K562 (cell line): Measurements from ENCODE around the gene NAT9. TPM values are rescaled to one million over a fixed set of nuclear protein-coding genes. Genes with fewer than 3 reads are reported as not detected.

Experiments
- ATF3 ChIP-seq, 2 experiments: fragments of 450-650 bp in 1 of 2; sonication (generic) in 1 of 2; formaldehyde crosslinking in 1 of 2; IDR thresholded peaks in 1 of 2; conservative IDR thresholded peaks in 1 of 2; 2 replicates each; pipeline versions ENCODE4 v1.6.1 to v1.8.1; 2016 to 2023; ENCODE audit warnings: mild to moderate bottlenecking in 2 of 2, moderate library complexity in 2 of 2, inconsistent platforms in 1 of 2, missing genetic modification reagents in 1 of 2
- ATF7 ChIP-seq: fragments of 450-650 bp; IDR thresholded peaks from 2 replicates; pipeline ENCODE4 v1.7.1; 2014; ENCODE audit warnings: mild to moderate bottlenecking, moderate library complexity
- CXXC5 ChIP-seq: fragments of 250-450 bp; sonication (Bioruptor Pico); IDR thresholded peaks from 2 replicates; pipeline ENCODE4 v1.8.0; 2022; ENCODE audit warnings: inconsistent platforms, mild to moderate bottlenecking, moderate library complexity
- ELF1 ChIP-seq: fragments of 200-800 bp; sonication (Bioruptor generic); IDR thresholded peaks from 2 replicates; pipeline ENCODE4 v1.6.1; 2016; ENCODE audit warnings: missing genetic modification characterization, missing compliant biosample characterization
- ELF2 ChIP-seq: fragments of 250-450 bp; sonication (Bioruptor Pico); IDR thresholded peaks from 2 replicates; pipeline ENCODE4 v1.5.0; 2021; ENCODE audit warnings: mild to moderate bottlenecking
- ETS1 ChIP-seq: conservative IDR thresholded peaks from 2 replicates; pipeline ENCODE4 v1.6.1; 2011; ENCODE audit warnings: low read depth, mild to moderate bottlenecking, low read length; ENCODE audit not compliant: control insufficient read depth
- GABPA ChIP-seq: fragments of 200-800 bp; sonication (Bioruptor generic); conservative IDR thresholded peaks from 2 replicates; pipeline ENCODE4 v1.6.1; 2016; ENCODE audit warnings: low read depth, missing genetic modification characterization, missing compliant biosample characterization
- GMEB1 ChIP-seq: fragments of 250-450 bp; sonication (Bioruptor Pico); IDR thresholded peaks from 2 replicates; pipeline ENCODE4 v1.4.0; 2020; ENCODE audit warnings: mild to moderate bottlenecking
- HDAC1 ChIP-seq, 2 experiments: fragments of 450-650 bp; IDR thresholded peaks; 2 replicates each; pipeline ENCODE4 v1.6.1; 2016 to 2017; ENCODE audit warnings: inconsistent platforms in 1 of 2, mild to moderate bottlenecking in 1 of 2, moderate library complexity in 1 of 2
- KLF16 ChIP-seq: IDR thresholded peaks from 2 replicates; pipeline ENCODE4 v1.6.1; 2016; ENCODE audit warnings: antibody characterized with exemption
- MXI1 ChIP-seq: IDR thresholded peaks from 2 replicates; pipeline ENCODE4 v1.6.1; 2011; ENCODE audit warnings: low read depth, mild to moderate bottlenecking, improper control_type of control experiment, low read length
- NFIC ChIP-seq: fragments of 450-650 bp; IDR thresholded peaks from 2 replicates; pipeline ENCODE4 v1.6.1; 2017; ENCODE audit warnings: mild to moderate bottlenecking, inconsistent platforms
- NRF1 ChIP-seq, 2 experiments: fragments of 450-650 bp; IDR thresholded peaks in 1 of 2; conservative IDR thresholded peaks in 1 of 2; 2 replicates each; pipeline ENCODE4 v1.6.1; 2014; ENCODE audit warnings: mild to moderate bottlenecking in 2 of 2
- POLR2A ChIP-seq: fragments of 450-650 bp; conservative IDR thresholded peaks from 2 replicates; pipeline ENCODE4 v1.6.1; 2016
- POLR2B ChIP-seq: fragments of 450-650 bp; IDR thresholded peaks from 2 replicates; pipeline ENCODE4 v1.6.1; 2018; ENCODE audit warnings: low read depth; ENCODE audit not compliant: partially characterized antibody
- RBM25 ChIP-seq: fragments of 200-400 bp; formaldehyde crosslinking; IDR thresholded peaks from 2 replicates; pipeline ENCODE4 v1.6.1; 2018; ENCODE audit warnings: low read length, low read depth, moderate library complexity; ENCODE audit not compliant: severe bottlenecking
- SNRNP70 ChIP-seq: fragments of 200-400 bp; formaldehyde crosslinking; optimal IDR thresholded peaks from 2 replicates; pipeline ENCODE3; 2017; ENCODE audit warnings: low read depth, low read length
- TFAP4 ChIP-seq: sonication (generic); formaldehyde crosslinking; IDR thresholded peaks from 2 replicates; pipeline ENCODE4 v1.8.0; 2022; ENCODE audit warnings: missing genetic modification reagents, mild to moderate bottlenecking, moderate library complexity, borderline replicate concordance
- THRB ChIP-seq: fragments of 450-650 bp; formaldehyde crosslinking; conservative IDR thresholded peaks from 2 replicates; pipeline ENCODE4 v1.4.0; 2022; ENCODE audit warnings: mild to moderate bottlenecking, missing genetic modification characterization
- ZNF197 ChIP-seq: fragments of 200-800 bp; sonication (Bioruptor generic); IDR thresholded peaks from 2 replicates; pipeline ENCODE4 v1.6.1; 2016; ENCODE audit warnings: low read depth, missing genetic modification characterization, missing compliant biosample characterization
- ZSCAN29 ChIP-seq: fragments of 450-650 bp; IDR thresholded peaks from 2 replicates; pipeline ENCODE4 v1.6.1; 2017
- polyA plus RNA-seq, 8 experiments: library from polyadenylated mRNA; depleted of rRNA in 4 of 8; stranded (reverse) in 5 of 8; unstranded in 3 of 8; fragments of >200 nt; fragmentation: Nextera tagmentation in 2 of 8; fragmentation: Illumina TruSeq in 1 of 8; extraction: Ambion mirVana in 2 of 8; extraction: Trizol in 1 of 8; gene quantifications; 2 replicates each; pipeline versions ENCODE4 v1.2.1 to v1.2.3, GENCODE V29; 2011 to 2014; ENCODE audit warnings: inconsistent platforms in 1 of 8, missing spikeins in 1 of 8
- total RNA-seq, 7 experiments: library from RNA; depleted of rRNA in 6 of 7; stranded (reverse); fragments of >200 nt in 6 of 7; fragmentation: Illumina TruSeq in 2 of 7; extraction: Trizol in 2 of 7; gene quantifications; 2 replicates each; pipeline versions ENCODE4 v1.2.1 to v1.2.3, GENCODE V29; 2011 to 2021; ENCODE audit warnings: low replicate concordance in 1 of 7

NAT9 gene
- total and polyA plus RNA-seq, 9 of the 15 experiments (the other 6 are each of a cell fraction or from before 2014, with no cell fraction given), result 4.2 to 63.6 (median 40.8) TPM

DNA sequence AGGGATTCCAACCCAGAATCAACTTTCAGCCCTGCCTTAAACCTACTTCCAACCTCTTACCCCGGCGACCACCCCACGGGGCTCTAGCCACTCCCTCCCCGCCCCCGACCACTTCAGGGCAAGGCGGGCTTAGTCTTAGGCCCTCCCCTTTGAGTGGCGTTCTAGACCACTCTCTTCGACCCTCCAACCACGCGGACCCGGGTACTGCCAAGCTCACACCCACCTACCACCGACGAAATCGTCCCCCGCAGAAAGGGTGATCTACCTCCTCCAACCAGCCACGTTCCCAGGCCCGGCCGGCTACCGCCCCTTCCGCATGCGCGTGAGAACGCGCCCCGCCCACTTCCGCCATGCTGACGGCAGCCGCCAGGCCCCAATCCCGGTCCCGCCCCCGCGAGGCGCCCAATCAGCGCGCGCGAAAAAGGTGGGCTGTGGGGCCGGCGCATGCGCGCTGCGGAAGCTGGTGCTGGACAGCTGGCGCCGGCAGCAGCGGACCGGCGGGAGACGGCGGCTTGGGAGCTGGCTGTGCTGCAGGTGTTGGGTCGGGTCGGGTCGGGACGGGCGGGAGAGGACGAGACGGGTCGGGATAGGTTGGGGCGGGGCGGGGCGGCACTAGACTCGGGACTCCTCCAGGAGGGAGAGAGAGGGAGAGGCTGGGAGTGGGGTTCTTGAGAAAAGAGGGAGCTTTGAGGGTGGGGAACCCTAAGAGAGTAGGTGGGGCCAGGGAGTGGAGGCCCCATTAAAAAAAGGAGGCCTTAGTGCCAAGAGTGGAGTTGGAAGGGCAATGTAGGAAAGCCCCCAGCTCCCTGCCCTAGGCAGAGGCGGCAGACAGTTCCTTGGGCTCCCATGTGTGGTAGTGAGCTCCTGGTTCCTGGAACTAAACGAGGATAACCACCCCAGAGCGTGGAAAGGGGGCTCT, at the start of gene NAT9 (continued):
- TF ChIP-seq RBM25 (peak; percentile 94), NFIC (0 out of 2 replicates have a peak, but pooled peaks have one; percentile 16), KLF16 (peak; percentile 72), ETS1 (peak; percentile 77), THRB (CRISPR knock-in tag) (no peak), ATF7 (peak; percentile 75), GABPA (tag) (peak; percentile 92), ELF1 (tag) (peak; percentile 94), ATF3 (IDR thresholded peaks at IDR 0.05) (no peak), ATF3 (CRISPR knock-in tag; conservative IDR thresholded peaks at IDR 0.05) (0 out of 2 replicates have a peak, but pooled peaks have one; percentile 36), TFAP4 (CRISPR knock-in tag) (peak; percentile 96), MXI1 (peak; percentile 90), POLR2A (peak; percentile 89), HDAC1 (IDR thresholded peaks at IDR 0.05) (peak in 1 of 2 experiments; percentile 98; a peak in 2 of 4 replicates), CXXC5 (CRISPR knock-in tag) (peak; percentile 91), GMEB1 (CRISPR knock-in tag) (peak; percentile 85), POLR2B (peak; percentile 83), ELF2 (CRISPR knock-in tag) (peak; percentile 93), NRF1 (conservative IDR thresholded peaks at IDR 0.05 in 1 of 2, IDR thresholded peaks at IDR 0.05 in 1 of 2) (peak; percentile 99), ZNF197 (CRISPR knock-in tag) (no peak), ZSCAN29 (no peak), SNRNP70 (no peak)
